Loucy (cell line): ENCODE results near the gene SGK1.

Experiments
- H2AFZ ChIP-seq: fragments of 200-600 bp; sonication (generic); 2 replicates; pipeline ENCODE4 v1.6.0; 2016; ENCODE audit warnings: antibody characterized with exemption, mild to moderate bottlenecking, low read length, moderate library complexity
- H3F3A ChIP-seq: fragments of 200-600 bp; 2 replicates; pipeline ENCODE4 v1.6.0; 2016; ENCODE audit warnings: antibody characterized with exemption, low read depth, mild to moderate bottlenecking
- H3K27me3 ChIP-seq: fragments of 200-600 bp; sonication (generic); 2 replicates; pipeline ENCODE4 v1.6.1; 2014; ENCODE audit warnings: low read length, mild to moderate bottlenecking; ENCODE audit not compliant: insufficient read depth, poor library complexity, severe bottlenecking
- H3K36me3 ChIP-seq: fragments of 200-600 bp; sonication (generic); 2 replicates; pipeline ENCODE4 v1.6.1; 2016; ENCODE audit warnings: low read length; ENCODE audit not compliant: insufficient read depth
- H3K4me1 ChIP-seq: fragments of 200-600 bp; sonication (generic); 2 replicates; pipeline ENCODE4 v1.5.1; 2014; ENCODE audit warnings: low read length, mild to moderate bottlenecking; ENCODE audit not compliant: insufficient read depth, poor library complexity, severe bottlenecking
- H3K4me2 ChIP-seq: fragments of 200-600 bp; sonication (generic); 2 replicates; pipeline ENCODE4 v1.6.0; 2014; ENCODE audit warnings: antibody characterized with exemption, low read length, low read depth, mild to moderate bottlenecking; ENCODE audit not compliant: poor library complexity, severe bottlenecking
- H3K4me3 ChIP-seq: fragments of 200-600 bp; sonication (generic); 2 replicates; pipeline ENCODE4 v1.5.1; 2014; ENCODE audit warnings: low read length, mild to moderate bottlenecking, mixed read lengths; ENCODE audit not compliant: poor library complexity, severe bottlenecking
- H3K79me2 ChIP-seq: fragments of 200-600 bp; sonication (generic); 2 replicates; pipeline ENCODE4 v1.6.1; 2014; ENCODE audit warnings: low read length; ENCODE audit not compliant: insufficient read depth
- H3K9ac ChIP-seq: fragments of 200-600 bp; sonication (generic); 2 replicates; pipeline ENCODE4 v1.6.0; 2014; ENCODE audit warnings: mild to moderate bottlenecking, low read depth, low read length, moderate library complexity; ENCODE audit not compliant: poor library complexity, severe bottlenecking
- H3K9me2 ChIP-seq: fragments of 200-600 bp; sonication (generic); replicated peaks from 2 replicates; pipeline ENCODE4 v1.6.1; 2016; ENCODE audit warnings: low read depth, low read length, mixed read lengths
- H3K9me3 ChIP-seq: fragments of 200-600 bp; sonication (generic); 2 replicates; pipeline ENCODE4 v1.6.1; 2014; ENCODE audit warnings: mild to moderate bottlenecking, antibody characterized with exemption, low read length, low read depth; ENCODE audit not compliant: insufficient read depth
- H4K20me1 ChIP-seq: fragments of 200-600 bp; sonication (generic); 2 replicates; pipeline ENCODE4 v1.6.0; 2014; ENCODE audit warnings: antibody characterized with exemption, low read length, mild to moderate bottlenecking; ENCODE audit not compliant: insufficient read depth, poor library complexity, severe bottlenecking
- CTCF ChIP-seq: fragments of 200-600 bp; sonication (generic); conservative IDR thresholded peaks from 2 replicates; pipeline ENCODE4 v1.5.1; 2014; ENCODE audit warnings: mild to moderate bottlenecking, antibody characterized with exemption, low read length
- EZH2phosphoT487 ChIP-seq: fragments of 200-600 bp; IDR thresholded peaks from 2 replicates; pipeline ENCODE4 v1.6.1; 2018; ENCODE audit warnings: antibody characterized with exemption, mild to moderate bottlenecking, moderate library complexity, borderline replicate concordance

Gene SGK1

GRCh38 chr6:134310817-134311216 lies 7.1 kb downstream of the SGK1 start:
- Histone ChIP-seq H3K79me2 (no peaks in the 10 kb centered on the region), H3K4me2 (no peak overlapping the region), H3K9me3 (no peaks in the 10 kb centered on the region), H3K9ac (no peak overlapping the region), H3K4me3 (no peak overlapping the region), H3K36me3 (no peaks in the 10 kb centered on the region), H3K27me3 (no peaks in the 10 kb centered on the region), H3K4me1 (peaks cover 10% of the 10 kb centered on the region), H4K20me1 (no peaks in the 10 kb centered on the region), H3F3A (no peaks in the 10 kb centered on the region), H2AFZ (no peak overlapping the region), H3K9me2 (no peaks in the 10 kb centered on the region)
- TF ChIP-seq EZH2phosphoT487 (no peak), CTCF (no peak)

- H3K9me3 ChIP-seq, result no peaks in the 10 kb centered on the region
- TF ChIP-seq EZH2phosphoT487 (no peak), CTCF (no peak)
Measured at GRCh38 chr6:134309983-134310605, 7.8 kb downstream of the SGK1 start.

GRCh38 chr6:134309227-134309626 lies 8.7 kb downstream of the SGK1 start:
- no peaks in the 10 kb centered on the region for H4K20me1 ChIP-seq
- TF ChIP-seq CTCF, result no peak
- no peak for TF ChIP-seq EZH2phosphoT487
- H3K79me2 ChIP-seq, result no peaks in the 10 kb centered on the region
- H3K9me3 ChIP-seq, result no peaks in the 10 kb centered on the region
- no peak overlapping the region for H3K4me3 ChIP-seq
- H3K36me3 ChIP-seq, result no peaks in the 10 kb centered on the region
- no peaks in the 10 kb centered on the region for H3K9me2 ChIP-seq
- H3K4me1 ChIP-seq, result peaks cover 10% of the 10 kb centered on the region
- no peaks in the 10 kb centered on the region for H3F3A ChIP-seq
- H2AFZ ChIP-seq, result no peak overlapping the region
- H3K4me2 ChIP-seq, result no peak overlapping the region
- H3K27me3 ChIP-seq, result no peaks in the 10 kb centered on the region
- H3K9ac ChIP-seq, result no peak overlapping the region

More at GRCh38 chr6:134309983-134310605, 7.8 kb downstream of the SGK1 start:
- Histone ChIP-seq H3K36me3 (no peaks in the 10 kb centered on the region), H3K9ac (no peak overlapping the region), H3K4me2 (no peak overlapping the region), H3F3A (no peaks in the 10 kb centered on the region), H3K27me3 (no peaks in the 10 kb centered on the region), H2AFZ (no peak overlapping the region), H3K4me1 (peaks cover 10% of the 10 kb centered on the region), H3K4me3 (no peak overlapping the region), H3K79me2 (no peaks in the 10 kb centered on the region), H4K20me1 (no peaks in the 10 kb centered on the region), H3K9me2 (no peaks in the 10 kb centered on the region)
